HS-27A (cell line): ENCODE data around the gene SGCD.

ENCODE experiments used
- DNase-seq: peaks from one replicate; pipeline ENCODE4 v3.0.0-alpha.2; 2012; ENCODE audit warnings: low read depth, missing footprints

The SGCD gene

DNA sequence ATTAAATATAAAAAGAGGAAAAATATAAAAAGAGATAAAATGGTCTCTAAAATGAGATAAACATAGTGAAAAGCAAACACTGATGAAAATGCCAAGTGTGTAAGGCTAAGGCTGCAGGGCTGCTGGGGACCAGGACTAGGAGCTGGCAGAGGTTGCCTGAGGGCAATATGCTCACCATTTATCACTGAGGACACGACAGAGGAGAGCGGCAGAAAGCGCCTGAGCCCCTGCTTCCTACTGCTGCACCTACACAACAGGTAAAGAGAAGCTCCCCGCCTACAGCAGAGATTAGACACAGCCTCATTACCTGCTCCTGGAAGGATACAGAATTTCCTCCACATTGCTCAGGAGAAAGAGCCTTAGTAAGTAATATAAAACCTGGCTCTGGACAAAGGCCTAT is 452.5 kb downstream of the SGCD start:
- no peak for DNase-seq

DNA sequence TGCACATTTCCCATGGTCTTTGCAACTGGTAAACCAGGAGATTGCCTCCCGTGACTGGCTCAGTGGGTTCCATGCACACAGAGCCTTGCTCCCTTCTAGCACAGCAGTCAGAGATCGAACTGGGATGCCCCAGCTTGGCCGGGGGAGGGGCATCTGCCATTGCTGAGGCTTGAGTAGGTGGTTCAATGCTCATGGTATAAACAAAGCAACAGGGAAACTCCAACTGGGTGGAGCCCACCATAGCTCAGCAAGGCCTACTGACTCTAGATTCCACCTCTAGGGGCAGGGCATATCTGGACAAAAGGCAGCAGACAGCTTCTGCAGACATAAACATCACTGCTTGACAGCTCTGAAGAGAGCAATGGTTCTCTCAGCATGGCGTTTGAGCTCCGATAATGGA is 456.1 kb downstream of the SGCD start:
- no peak for DNase-seq

DNA sequence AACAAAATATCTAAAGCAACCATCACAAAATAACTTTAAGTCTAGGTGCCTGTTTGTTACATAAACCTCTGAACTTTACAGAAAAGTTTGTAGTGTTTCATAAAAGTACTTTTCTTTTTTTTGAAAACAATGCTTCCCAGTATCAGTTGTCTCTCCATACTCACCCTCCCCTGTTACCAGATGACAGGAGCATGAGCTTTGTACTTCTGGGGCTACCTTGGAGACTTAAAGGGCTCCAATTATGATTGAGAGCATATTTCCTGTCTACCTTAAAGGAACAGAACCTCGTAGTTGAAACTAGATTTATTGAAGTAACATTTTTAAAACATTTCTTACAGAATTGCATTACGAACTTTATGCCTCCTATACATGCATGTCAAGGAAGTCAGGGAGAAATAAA is 467.7 kb downstream of the SGCD start:
- DNase-seq: no peak

DNA sequence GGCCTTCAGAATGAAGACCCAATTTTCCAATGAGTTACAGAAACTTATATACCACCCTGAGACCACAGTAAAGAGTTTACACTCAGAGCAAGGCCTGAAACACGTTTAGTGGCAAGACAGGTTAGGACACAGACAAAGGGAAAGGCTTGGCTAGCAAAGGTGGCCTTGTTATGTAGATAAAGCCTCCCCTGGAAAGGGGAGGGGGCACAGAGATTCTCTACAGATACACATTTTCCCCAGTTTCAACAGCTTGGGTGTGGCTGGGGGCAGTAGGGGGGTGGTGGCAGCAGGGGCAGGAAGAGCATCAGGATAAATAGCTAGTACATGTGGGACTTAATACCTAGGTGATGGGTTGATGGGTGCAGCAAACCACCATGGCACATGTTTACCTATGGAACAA is 471.2 kb downstream of the SGCD start:
- no peak for DNase-seq

DNA sequence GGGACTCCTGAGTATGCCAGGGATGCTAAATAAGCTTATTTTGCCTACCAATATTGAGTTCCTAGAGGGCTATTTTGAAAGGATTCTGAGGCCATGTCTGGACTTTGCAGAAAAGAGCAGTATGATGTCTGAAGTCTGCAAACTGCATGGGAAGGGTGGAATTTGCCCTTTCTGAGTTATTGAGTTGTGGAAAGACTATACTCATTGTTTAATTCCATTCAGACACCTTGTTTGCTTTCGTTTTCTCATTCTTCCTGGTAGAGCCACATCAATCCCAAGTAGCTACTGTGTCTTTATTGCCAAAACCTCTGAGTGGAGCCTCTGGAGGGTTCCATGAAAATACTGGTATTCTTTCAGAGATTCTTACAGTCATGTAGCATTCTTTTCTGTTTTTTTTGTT is 472.2 kb downstream of the SGCD start:
- DNase-seq: no peak

DNA sequence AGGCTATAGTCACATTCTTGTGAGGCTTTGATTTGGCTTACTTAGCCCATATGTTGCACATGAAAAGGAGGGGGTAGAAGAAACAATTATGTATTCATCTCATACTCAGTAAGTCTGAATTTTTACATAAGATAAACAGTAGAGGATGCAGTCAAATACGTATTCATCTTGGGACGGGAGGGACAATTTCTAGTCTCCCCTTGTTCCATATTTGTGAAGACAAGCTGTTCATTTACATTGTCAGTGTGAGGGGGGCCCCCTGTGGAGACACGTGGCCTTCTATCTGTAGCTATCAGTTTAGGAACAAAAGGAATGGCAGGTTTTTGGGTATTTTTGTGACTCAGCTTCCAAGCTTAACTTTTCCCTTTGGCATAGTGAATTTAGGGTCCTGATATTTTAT is 474.0 kb downstream of the SGCD start:
- DNase-seq: no peak

DNA sequence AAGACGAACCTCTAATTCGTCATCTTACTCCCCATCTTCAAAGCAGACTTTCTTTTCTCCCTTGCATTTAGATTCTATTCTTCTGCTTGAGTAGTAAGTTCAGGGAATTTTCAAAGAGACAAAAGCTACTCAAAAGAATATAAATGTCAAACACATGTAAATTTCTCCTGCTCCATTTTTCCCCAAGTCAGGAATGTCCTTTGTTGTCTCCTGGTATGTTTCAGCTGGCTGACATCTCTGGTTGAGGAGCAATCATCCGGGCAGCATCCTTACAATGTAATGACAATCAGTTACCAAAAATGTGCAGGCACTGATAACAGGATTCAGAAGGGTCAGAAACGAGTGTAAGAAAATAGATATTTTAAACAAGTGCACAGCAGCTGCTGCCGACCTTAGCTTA is 475.5 kb downstream of the SGCD start:
- DNase-seq: no peak

DNA sequence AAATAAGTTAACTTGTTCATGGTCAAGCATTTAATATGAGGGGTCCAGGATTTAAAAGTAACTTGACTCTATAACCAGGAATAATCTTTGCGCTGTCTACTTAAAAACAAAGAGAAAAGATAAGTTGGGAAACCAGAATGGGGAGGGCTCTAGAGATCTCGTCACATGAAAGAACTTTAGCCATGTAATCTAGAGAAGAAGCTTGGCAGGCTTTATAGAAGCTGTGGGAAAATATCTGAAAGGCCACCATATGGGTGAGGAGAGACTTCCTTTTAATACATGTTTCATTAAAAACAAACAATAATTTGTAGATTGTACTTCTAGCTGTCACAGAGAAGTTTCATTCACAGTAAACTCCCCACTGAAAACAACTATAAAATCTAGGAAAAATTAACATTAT is 476.4 kb downstream of the SGCD start:
- DNase-seq: no peak

DNA sequence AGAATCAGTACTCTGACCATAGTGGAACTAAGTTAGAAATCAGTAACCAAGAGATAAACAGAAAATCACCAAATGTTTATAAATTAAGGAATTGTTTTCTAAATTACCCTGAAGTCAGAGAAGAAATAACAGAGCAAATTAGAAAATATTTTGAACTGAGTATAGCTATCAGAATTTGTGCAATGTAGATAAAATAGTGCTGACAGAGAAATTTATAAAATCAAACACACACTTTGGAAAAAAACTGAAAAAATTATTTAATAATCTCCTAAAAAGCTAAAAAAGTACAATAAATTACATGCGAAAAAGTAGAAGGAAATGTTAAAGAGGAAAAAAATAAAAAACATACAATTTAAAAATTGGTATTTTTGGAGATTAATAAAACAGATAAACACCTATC is 486.0 kb downstream of the SGCD start:
- no peak for DNase-seq

DNA sequence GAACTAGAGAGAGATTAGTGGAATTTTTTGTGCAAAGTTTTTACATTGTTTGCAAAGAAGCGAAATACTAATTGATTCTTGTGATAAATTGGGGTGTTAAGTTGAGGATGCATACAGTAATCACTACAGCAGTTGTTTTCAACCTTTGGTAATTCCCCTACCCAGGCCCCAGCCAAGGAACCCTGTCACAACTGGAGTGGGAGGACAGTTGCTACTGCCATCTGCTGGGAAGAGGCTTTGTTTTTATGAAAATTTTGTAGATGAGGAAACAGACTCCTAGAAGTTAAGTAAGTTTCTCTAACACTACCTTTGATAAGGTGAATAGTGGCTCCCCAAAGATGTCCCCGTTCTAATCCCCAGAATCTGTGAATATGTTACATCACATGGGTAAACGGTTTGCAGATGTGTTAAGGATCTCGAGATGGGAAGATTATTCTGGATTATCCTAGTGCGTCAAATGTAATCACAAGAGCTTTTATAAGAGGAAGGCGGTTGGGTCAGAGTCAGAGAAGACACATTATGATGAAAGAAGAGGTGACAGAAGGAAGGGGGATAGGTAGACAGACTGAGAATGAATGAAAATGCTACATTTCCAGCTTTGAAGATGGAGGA is 489.1 kb downstream of the SGCD start:
- no peak for DNase-seq
